ENCODE data around the gene PCDH15.

The PCDH15 gene

DNA sequence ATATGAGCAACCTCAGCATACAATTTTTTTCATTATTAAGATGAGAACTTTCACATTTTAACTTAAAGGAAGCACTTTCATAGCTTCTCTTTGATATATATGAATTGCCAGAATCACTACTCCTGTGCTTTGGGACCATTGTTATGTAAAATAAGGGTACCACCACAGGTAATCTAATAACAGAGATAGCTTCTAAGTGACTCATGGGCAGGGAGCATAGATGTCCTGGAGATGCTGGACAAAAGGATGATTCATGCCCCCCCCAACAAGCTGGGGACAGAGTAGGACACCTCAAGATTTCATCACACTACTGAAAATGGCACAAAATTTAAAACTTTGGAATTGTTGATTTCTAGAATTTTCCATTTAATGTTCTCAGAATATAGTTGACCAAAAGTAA lies 641.1 kb downstream of the PCDH15 start:
- Histone ChIP-seq H3K27me3 (ENCODE audit: low read depth) (no peaks in the 10 kb centered on the region), H3K36me3 (replicated peaks) (no peaks in the 10 kb centered on the region), H3K9me3 (no peaks in the 10 kb centered on the region), H3K4me3 (no peak overlapping the region), H3K4me1 (no peaks in the 10 kb centered on the region)
- in situ Hi-C loops (cut with MboI; ENCODE audit: low sequenced_read_pairs), result no loop called here
- no peak for DNase-seq (ENCODE audit: low spot score in 2 of 2)

DNA sequence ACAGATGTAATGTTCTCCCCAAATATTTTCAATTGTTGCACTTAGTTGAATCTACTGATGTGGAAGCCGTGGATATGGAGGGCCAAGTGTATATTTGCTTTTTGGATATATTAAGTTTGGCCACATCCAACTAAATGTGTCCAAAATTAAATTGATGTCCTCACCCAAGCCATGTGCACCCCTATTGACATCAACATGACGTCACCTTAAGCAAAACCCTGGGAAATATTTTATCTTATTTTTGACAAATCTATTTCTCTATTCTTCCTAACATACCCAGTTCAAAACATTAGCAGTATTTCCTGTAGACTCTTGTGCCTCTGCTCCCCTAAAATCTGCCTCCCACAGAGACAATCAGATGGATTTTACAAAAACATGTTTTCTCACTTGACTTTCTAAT lies 652.5 kb downstream of the PCDH15 start:
- no peaks in the 10 kb centered on the region for H3K9me3 ChIP-seq
- no peaks in the 10 kb centered on the region for H3K27me3 ChIP-seq (ENCODE audit: low read depth)
- no peak for DNase-seq (ENCODE audit: low spot score in 2 of 2)
- in situ Hi-C loops (cut with MboI; ENCODE audit: low sequenced_read_pairs), result no loop called here
- no peaks in the 10 kb centered on the region for H3K36me3 ChIP-seq (replicated peaks)
- H3K4me3 ChIP-seq, result no peak overlapping the region
- no peaks in the 10 kb centered on the region for H3K4me1 ChIP-seq

DNA sequence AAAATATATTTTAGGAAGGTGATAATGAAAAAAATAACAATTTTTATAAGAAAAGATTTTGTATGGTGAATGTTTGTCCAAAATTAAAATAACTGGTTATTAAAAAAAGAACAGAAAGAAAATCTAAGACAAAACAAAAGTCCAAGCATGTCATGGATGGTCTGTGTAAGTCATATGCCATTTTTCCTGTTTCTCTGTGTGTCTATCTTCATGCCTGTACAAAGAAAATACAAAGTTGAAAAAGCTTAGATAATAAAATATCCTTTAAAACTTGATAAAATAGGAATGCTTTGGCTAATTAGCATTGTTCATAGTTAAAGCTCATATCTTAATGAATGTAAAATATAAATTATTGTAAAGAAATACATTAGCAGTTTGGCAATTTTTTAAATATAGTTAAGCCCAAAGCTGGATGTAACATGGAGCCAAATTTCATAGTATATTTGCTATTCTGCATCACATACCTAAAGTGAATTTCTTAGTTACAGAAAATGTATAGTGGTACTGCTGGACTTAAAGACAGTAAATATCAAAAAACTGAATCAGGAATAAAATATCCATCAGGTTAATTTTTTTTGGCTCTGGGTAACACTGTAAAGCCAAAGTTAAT lies 661.1 kb downstream of the PCDH15 start:
- Histone ChIP-seq H3K27me3 (ENCODE audit: low read depth) (no peaks in the 10 kb centered on the region), H3K9me3 (no peaks in the 10 kb centered on the region; the same call in 1 of the 2 replicates), H3K36me3 (replicated peaks) (no peaks in the 10 kb centered on the region), H3K4me1 (no peaks in the 10 kb centered on the region), H3K4me3 (no peak overlapping the region)
- DNase-seq (ENCODE audit: low spot score in 2 of 2), result no peak
- in situ Hi-C loops (cut with MboI; ENCODE audit: low sequenced_read_pairs), result no loop called here

DNA sequence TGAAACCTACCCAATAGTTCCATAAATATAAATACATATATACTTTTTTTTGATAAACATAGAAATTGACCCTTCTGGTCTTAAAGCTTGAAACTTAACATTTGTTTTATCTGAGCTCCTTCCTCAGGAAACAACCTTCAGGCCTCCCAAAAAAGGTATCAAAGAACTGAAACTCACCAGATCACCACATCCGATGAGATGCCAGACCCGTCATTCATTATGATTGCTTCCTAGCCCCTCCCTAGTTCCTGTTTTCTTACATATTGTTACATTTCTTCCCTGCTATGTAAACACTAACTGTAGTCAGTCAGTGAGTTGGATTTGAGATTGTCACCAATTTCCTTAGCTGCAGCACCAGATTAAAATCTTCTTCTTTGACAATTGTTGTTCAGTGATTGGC lies 663.6 kb downstream of the PCDH15 start:
- no peaks in the 10 kb centered on the region for H3K36me3 ChIP-seq (replicated peaks)
- H3K27me3 ChIP-seq (ENCODE audit: low read depth), result no peaks in the 10 kb centered on the region
- no peak for DNase-seq (ENCODE audit: low spot score in 2 of 2)
- in situ Hi-C loops (cut with MboI; ENCODE audit: low sequenced_read_pairs), result no loop called here
- H3K9me3 ChIP-seq, result no peaks in the 10 kb centered on the region; the same call in 1 of the 2 replicates
- H3K4me1 ChIP-seq, result no peaks in the 10 kb centered on the region
- H3K4me3 ChIP-seq, result no peak overlapping the region

DNA sequence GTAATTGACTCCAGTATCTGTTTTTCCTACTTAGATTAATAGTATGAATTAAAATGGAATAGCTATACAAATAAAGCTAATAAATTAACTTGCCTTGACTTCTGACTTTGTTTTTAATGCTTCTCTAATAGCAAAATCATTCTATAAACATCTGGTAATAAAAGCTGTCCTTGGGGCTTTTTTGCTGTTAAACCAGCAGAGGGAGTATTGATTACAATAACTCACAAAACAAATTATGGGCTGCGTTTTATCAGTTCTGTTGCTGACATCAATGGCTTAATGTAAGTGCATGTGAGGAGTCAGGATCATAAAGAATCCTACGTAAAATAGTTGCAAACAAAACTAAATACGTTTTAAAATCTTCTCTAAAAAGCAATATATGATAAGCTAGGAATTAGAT lies 667.8 kb downstream of the PCDH15 start:
- peak in 1 of 2 experiments; percentile 24 for DNase-seq (ENCODE audit: low spot score in 2 of 2)
- Histone ChIP-seq H3K27me3 (ENCODE audit: low read depth) (no peaks in the 10 kb centered on the region), H3K4me1 (no peaks in the 10 kb centered on the region), H3K36me3 (replicated peaks) (no peaks in the 10 kb centered on the region), H3K9me3 (no peaks in the 10 kb centered on the region), H3K4me3 (no peak overlapping the region)
- in situ Hi-C loops (cut with MboI; ENCODE audit: low sequenced_read_pairs), result no loop called here

DNA sequence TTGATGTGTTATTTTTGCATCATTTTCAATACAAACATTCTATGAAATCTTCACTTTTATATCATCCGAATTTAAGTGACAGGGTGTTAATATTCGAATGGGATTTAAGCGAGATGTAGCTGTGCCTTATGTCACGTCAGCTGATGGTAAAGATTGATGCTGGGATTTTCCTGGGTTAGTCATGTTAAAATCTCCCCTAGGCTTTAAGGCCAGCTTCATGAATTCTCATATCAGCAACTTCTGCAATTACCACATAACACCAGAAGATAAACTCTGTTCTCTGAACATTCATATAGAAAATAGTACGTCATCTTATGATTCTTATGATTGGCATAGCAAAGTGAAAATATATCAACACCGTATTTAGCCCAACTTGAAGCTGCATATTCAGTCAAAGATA lies 669.2 kb downstream of the PCDH15 start:
- no peaks in the 10 kb centered on the region for H3K27me3 ChIP-seq (ENCODE audit: low read depth)
- no peaks in the 10 kb centered on the region for H3K4me1 ChIP-seq
- H3K4me3 ChIP-seq, result no peak overlapping the region
- in situ Hi-C loops (cut with MboI; ENCODE audit: low sequenced_read_pairs), result no loop called here
- H3K9me3 ChIP-seq, result no peaks in the 10 kb centered on the region
- no peak for DNase-seq (ENCODE audit: low spot score in 2 of 2)
- H3K36me3 ChIP-seq (replicated peaks), result no peaks in the 10 kb centered on the region

DNA sequence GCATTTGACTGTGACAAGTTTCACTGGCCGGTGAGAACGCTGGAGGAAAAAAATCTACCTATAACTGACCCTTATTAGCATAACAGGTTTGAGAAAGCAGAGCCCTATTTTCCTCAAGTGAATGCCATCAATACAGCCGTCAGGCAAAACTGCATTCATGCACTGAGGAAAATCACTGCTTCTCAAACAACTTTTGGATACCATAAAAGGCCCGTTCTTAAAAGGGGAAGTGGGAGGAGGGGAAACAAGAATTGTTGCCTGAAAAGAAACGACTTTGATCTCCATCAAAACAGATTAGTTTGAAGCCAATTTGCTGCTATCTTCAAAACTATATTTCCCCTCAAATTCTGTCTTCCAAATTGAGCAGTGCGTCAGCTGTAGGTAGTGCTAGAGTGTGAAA lies 670.6 kb downstream of the PCDH15 start:
- Histone ChIP-seq H3K4me3 (no peak overlapping the region), H3K36me3 (replicated peaks) (no peaks in the 10 kb centered on the region), H3K9me3 (no peaks in the 10 kb centered on the region), H3K27me3 (ENCODE audit: low read depth) (no peaks in the 10 kb centered on the region), H3K4me1 (no peaks in the 10 kb centered on the region)
- in situ Hi-C loops (cut with MboI; ENCODE audit: low sequenced_read_pairs), result no loop called here
- DNase-seq (ENCODE audit: low spot score in 2 of 2), result no peak

DNA sequence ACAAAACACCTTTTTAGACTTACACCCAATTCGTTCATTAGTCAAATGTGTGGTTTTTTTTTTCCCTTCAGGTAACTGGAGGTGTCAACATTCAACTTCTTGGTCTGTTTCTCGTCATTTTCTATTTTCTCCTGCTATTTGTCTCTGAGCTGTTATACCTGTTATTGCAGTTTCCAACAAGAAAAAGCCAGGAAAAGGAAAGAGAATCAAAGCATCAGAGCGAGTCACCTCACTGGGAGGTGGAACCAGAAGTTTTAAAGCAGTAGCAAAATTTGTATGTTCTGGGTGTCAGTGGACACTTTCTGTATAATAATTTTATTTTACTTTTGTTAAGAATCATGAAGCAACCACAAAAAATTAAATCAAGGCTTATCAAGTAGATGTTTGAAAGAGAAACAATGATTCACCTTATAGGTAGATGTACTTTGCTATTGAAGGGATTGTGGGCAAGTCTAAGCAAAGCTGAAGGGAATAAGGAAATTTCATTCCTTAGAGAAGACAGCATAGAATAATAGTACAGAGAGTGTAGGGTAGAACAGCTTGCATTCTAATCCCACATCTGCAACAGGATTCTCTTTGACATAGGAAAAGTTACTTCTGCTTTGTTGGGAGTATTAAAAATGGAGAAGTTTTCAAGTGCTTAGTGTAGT lies 675.8 kb downstream of the PCDH15 start:
- H3K27me3 ChIP-seq (ENCODE audit: low read depth), result no peaks in the 10 kb centered on the region
- no peaks in the 10 kb centered on the region for H3K4me1 ChIP-seq
- in situ Hi-C loops (cut with MboI; ENCODE audit: low sequenced_read_pairs), result no loop called here
- no peaks in the 10 kb centered on the region for H3K36me3 ChIP-seq (replicated peaks)
- no peak for DNase-seq (ENCODE audit: low spot score in 2 of 2)
- H3K4me3 ChIP-seq, result no peak overlapping the region
- no peaks in the 10 kb centered on the region for H3K9me3 ChIP-seq

DNA sequence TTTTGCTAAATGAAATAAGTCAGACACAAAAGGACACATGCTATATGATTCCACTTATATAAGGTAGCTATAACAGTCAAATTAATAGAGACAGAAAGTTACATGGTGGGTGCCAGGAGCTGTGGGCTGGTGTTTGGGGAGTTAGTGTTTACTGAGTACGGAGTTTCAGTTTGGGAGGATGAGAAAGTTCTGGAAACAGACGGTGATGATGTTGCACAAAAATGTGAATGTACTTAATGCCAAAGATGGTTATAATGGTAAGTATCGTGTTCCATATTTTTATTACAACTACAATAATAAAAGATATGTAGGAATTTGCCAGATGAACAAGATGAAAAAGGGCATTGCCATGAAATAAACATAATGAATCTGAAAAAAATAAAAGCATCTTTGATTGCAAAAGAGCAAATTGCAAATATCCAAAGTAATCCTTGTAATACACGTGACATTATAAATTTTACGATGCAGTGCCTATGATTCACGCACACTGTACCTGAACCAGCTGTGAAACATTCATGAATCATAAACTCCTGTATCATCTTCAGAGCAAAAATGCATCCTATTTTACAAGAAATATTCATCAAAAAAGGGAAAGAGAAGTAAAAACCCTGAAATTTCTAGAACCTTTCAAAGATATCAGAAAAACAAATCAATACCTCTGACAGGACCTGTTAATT lies 676.7 kb downstream of the PCDH15 start:
- no peak overlapping the region for H3K4me3 ChIP-seq
- H3K9me3 ChIP-seq, result no peaks in the 10 kb centered on the region
- H3K4me1 ChIP-seq, result no peaks in the 10 kb centered on the region
- no peaks in the 10 kb centered on the region for H3K27me3 ChIP-seq (ENCODE audit: low read depth)
- in situ Hi-C loops (cut with MboI; ENCODE audit: low sequenced_read_pairs), result no loop called here
- DNase-seq (ENCODE audit: low spot score in 2 of 2), result no peak
- no peaks in the 10 kb centered on the region for H3K36me3 ChIP-seq (replicated peaks)

DNA sequence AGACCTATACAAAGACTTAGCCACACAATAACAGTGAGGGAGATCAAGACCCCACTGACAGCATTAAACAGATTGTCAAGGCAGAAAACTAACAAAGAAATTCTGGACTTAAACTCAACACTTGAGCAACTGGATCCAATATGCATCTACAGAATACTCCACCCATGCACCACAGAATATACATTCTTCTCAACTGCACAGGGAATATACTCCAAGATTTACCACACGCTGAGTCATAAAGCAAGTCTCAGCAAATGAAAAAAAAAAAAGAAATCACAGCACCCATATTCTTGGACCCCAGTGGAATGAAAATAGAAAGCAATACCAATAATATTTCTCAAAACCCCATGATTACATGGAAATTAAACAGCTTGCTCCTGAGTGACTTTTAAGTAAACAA lies 680.2 kb downstream of the PCDH15 start:
- H3K4me1 ChIP-seq, result no peaks in the 10 kb centered on the region
- H3K9me3 ChIP-seq, result no peaks in the 10 kb centered on the region
- no peaks in the 10 kb centered on the region for H3K27me3 ChIP-seq (ENCODE audit: low read depth)
- no peak overlapping the region for H3K4me3 ChIP-seq
- in situ Hi-C loops (cut with MboI; ENCODE audit: low sequenced_read_pairs), result no loop called here
- H3K36me3 ChIP-seq (replicated peaks), result no peaks in the 10 kb centered on the region
- DNase-seq (ENCODE audit: low spot score in 2 of 2), result no peak

DNA sequence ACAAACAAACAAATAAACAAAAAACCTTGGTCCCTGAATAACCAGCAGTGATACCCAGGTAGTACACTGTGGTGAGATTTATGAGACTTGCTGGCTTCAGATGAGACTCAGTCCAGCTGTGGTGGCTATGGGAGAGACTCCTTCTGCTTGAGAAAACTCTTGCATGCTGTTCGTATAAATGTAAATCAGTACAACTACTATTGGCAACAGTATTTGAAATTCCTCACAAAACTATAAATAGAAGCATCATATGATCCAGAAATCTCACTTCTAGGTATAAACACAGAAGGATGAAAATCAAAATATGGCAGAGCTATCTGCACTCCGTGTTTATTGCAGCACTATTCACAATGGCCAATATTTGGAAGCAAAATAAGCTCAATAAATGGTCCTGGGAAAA lies 692.1 kb downstream of the PCDH15 start:
- Histone ChIP-seq H3K4me1 (no peaks in the 10 kb centered on the region), H3K4me3 (no peak overlapping the region), H3K36me3 (replicated peaks) (no peaks in the 10 kb centered on the region), H3K27me3 (ENCODE audit: low read depth) (no peaks in the 10 kb centered on the region), H3K9me3 (no peaks in the 10 kb centered on the region)
- no peak for DNase-seq (ENCODE audit: low spot score in 2 of 2)
- in situ Hi-C loops (cut with MboI; ENCODE audit: low sequenced_read_pairs), result no loop called here

DNA sequence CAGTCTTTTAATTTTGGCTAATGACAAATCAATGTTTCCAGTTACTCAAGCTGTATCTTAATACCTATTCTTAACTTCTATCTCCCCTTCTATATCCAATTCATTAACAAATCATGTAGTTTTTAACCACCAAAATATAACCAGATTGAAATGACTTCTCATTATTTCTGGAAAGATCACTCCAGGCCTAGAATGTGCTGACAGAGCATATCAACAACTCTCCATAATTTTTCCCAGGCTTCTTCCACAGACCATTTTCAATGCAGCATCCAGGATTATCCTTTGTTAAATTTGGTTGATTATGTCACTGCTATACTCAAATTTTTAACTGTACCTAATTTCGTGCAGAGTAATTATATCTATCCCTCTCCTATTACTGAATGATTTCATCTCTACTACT lies 704.1 kb downstream of the PCDH15 start:
- no peaks in the 10 kb centered on the region for H3K4me1 ChIP-seq
- H3K4me3 ChIP-seq, result no peak overlapping the region
- DNase-seq (ENCODE audit: low spot score in 2 of 2), result no peak
- in situ Hi-C loops (cut with MboI; ENCODE audit: low sequenced_read_pairs), result no loop called here
- H3K36me3 ChIP-seq (replicated peaks), result no peaks in the 10 kb centered on the region
- H3K27me3 ChIP-seq (ENCODE audit: low read depth), result no peaks in the 10 kb centered on the region
- no peaks in the 10 kb centered on the region for H3K9me3 ChIP-seq

DNA sequence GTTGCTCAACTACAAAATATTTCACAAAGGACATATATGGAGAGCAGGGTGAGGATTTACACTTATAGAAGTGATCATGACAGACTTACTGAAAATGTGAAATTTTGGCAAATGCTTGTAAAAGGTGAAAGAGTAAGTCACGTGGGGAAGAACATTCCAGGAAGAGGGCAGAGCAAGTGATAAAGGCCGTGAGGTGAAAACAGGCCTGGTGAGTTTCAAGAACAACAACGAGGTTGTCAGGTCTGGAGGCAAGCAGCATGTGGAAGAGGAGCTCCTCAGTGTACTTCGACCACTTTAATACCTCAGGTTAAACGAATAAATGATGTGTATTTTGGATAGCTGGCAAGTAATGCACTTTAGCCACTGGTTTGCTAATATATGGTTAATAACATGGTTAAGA lies 706.7 kb downstream of the PCDH15 start:
- no peaks in the 10 kb centered on the region for H3K9me3 ChIP-seq
- in situ Hi-C loops (cut with MboI; ENCODE audit: low sequenced_read_pairs), result no loop called here
- no peaks in the 10 kb centered on the region for H3K4me1 ChIP-seq
- no peaks in the 10 kb centered on the region for H3K36me3 ChIP-seq (replicated peaks)
- H3K4me3 ChIP-seq, result no peak overlapping the region
- no peaks in the 10 kb centered on the region for H3K27me3 ChIP-seq (ENCODE audit: low read depth)
- DNase-seq (ENCODE audit: low spot score in 2 of 2), result no peak

DNA sequence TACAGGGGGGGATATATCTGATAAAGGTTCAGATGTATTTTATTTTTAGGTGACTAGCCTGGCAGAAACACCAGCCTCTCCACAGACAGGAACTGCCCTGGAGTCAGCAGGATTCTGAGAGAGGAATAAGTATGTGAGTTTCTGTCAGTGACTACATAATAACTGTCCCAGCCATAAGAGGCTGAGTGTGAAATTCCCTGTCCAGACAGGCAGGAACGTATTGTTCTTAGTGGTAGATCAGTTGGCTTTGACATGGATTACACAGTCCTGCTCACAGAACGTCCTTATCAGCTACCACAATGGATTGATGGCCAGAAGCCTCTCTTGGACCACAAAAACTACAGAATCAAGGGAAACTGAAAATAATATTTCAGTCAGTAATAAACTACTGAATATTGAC lies 709.8 kb downstream of the PCDH15 start:
- in situ Hi-C loops (cut with MboI; ENCODE audit: low sequenced_read_pairs), result no loop called here
- DNase-seq (ENCODE audit: low spot score in 2 of 2), result no peak
- Histone ChIP-seq H3K4me3 (no peak overlapping the region), H3K36me3 (replicated peaks) (no peaks in the 10 kb centered on the region), H3K27me3 (ENCODE audit: low read depth) (no peaks in the 10 kb centered on the region), H3K9me3 (no peaks in the 10 kb centered on the region), H3K4me1 (no peaks in the 10 kb centered on the region)

Data from HAP-1 (cell line).